Measurements from ENCODE around the gene PSMA2. TPM values are rescaled to one million over a fixed set of nuclear protein-coding genes. Genes with fewer than 3 reads are reported as not detected.
A peak's percentile ranks its signal among the peaks of the same experiment; 100 is the strongest.

PSMA2 gene
- total RNA-seq (2021): 120 and 175 TPM in 2 replicates
- percentile 96 among the genes with signal in this experiment for Bru-seq, nascent RNA
- percentile 96 among the genes with signal in this experiment for BruChase-seq, experiment 1, labeled RNA remaining after a 2-hour chase
- BruChase-seq, experiment 2, labeled RNA remaining after a 6-hour chase: percentile 99 among the genes with signal in this experiment
- long read RNA-seq, transcript PSMA2-203 (9 exons, 1,453 nt): minor isoform, 12 of 1,501 reads
- long read RNA-seq, transcript PSMA2-201 (8 exons, 1,487 nt): major isoform, 1,448 of 1,501 reads
- long read RNA-seq, transcript PSMA2-204 (6 exons, 683 nt): minor isoform, 6 of 1,501 reads
- long read RNA-seq, partial matches to known transcripts: 23 of 1,501 reads
- long read RNA-seq, other reads (novel, unspliced or antisense): 12 of 1,501 reads

DNA sequence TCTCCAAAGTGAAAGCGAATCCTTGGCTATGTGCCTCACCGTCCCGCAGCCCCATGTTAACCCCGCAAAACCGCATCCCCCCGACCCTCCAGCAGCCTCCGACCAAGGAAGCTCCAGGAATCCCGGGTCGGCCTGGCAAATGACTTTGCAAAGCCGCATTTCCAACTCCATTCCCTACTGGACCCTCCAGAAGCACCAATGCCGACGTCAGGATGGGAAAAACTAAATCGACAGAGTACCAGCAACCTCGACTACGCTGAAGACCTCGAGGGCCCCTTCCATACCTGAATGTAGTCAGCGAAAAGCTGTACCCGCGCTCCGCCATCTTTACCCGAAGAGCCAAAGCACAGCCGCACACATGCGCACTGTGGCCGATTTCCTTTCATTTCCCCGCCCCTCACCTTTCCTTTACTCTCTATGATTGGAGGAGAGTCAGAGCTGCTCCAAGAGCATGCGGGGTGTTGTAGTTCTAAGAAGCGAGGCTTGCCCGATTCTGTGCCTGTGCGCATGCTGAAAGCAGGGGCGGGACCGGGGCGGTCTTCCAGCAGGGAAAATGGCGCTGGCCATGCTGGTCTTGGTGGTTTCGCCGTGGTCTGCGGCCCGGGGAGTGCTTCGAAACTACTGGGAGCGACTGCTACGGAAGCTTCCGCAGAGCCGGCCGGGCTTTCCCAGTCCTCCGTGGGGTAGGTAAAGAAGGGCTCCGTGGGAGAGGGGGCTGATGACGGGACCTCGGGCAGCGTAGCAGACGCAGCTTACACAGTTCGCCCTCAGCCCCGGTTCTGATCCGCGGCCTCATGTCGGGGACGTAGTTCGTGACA lies at the start of gene PSMA2, which contains the start of gene MRPL32:
Gene PSMA2 (minus strand): TSS at position 341 of the 818 bp plus-strand sequence. CDS start 16 bp downstream, at position 325.
Gene MRPL32 (plus strand): TSS at position 543 of the 818 bp plus-strand sequence. CDS start 11 bp downstream, at position 554.
- peaks cover 81% of the 10 kb centered on the region for H3K79me2 ChIP-seq (ENCODE audit: low read depth)
- POLR2A ChIA-PET (ENCODE audit: unreplicated experiment): interaction anchor here (0.6 to 1.2 kb wide), 10 partner anchors 18 to 1057 kb away, joined by 3 to 20 read pairs (median 4); partner anchors contain the start of gene MRPS24
- H3K4me2 ChIP-seq: peak within 1 kb of the TSS; percentile 93
- H3K36me3 ChIP-seq (ENCODE audit: low read depth): peaks cover 26% of the 10 kb centered on the region
- intact Hi-C loops (cut with micrococcal nuclease; ENCODE audit: unreplicated experiment): loop anchor here (2.0 kb wide), 2 partner anchors 19 to 43 kb away; partner anchors contain the start of gene C7orf25
- peak; percentile 95 to 99 for DNase-seq
- H3K9me3 ChIP-seq (ENCODE audit: insufficient read depth, low read depth): no peaks in the 10 kb centered on the region
- peak within 1 kb of the TSS; percentile 98 for H2AFZ ChIP-seq
- CTCF ChIA-PET: interaction anchor here (0.5 to 1.1 kb wide), 5 partner anchors 8 to 651 kb away, joined by 3 to 15 read pairs (median 3); partner anchors contain the start of gene STK17A
- 0 out of 2 replicates have a peak, but pooled peaks cover 2% of the 10 kb centered on the region for H3F3A ChIP-seq (ENCODE audit: insufficient read depth, low read depth)
- no peaks in the 10 kb centered on the region for H3K9me2 ChIP-seq (ENCODE audit: insufficient read depth)
- peaks cover 30% of the 10 kb centered on the region for H3K4me1 ChIP-seq (replicated peaks; ENCODE audit: insufficient read depth)
- peaks cover 30% of the 10 kb centered on the region for H4K20me1 ChIP-seq (ENCODE audit: insufficient read depth)
- no peaks in the 10 kb centered on the region for H3K27me3 ChIP-seq (ENCODE audit: insufficient read depth, low read depth)
- H3K4me3 ChIP-seq: peak within 1 kb of the TSS; percentile 81
- TSS peak; percentile 74 for BruUV-seq (replicated peaks)
- peak within 1 kb of the TSS; percentile 63 for H3K27ac ChIP-seq
- TF ChIP-seq EZH2 (IDR thresholded peaks at IDR 0.05; ENCODE audit: low read depth): no peak
- TF ChIP-seq CTCF (conservative IDR thresholded peaks at IDR 0.05): no peak

DNA sequence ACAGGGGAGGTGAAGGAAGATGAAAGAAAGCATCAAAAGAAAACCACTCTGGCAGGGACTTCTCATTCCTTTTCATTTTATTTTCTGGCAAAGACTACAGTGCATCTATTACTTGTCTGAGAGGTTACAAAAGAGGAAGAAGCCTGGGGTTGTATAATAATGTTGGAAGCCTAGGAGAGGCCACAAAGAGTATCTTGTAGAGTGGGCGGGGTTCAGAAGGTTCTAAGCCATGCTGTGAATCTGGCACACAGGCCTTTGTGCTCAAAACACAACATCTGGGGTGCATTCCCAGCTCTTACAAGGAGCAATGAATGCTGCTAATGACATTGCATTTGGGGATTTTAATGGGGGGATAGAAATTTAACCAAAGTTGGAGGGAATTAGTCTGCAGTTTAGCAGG lies 49.6 kb upstream of the PSMA2 start:
- H3K4me3 ChIP-seq: no peak overlapping the region
- H3K36me3 ChIP-seq (ENCODE audit: low read depth): no peaks in the 10 kb centered on the region
- TF ChIP-seq EZH2 (IDR thresholded peaks at IDR 0.05; ENCODE audit: low read depth) (no peak), CTCF (conservative IDR thresholded peaks at IDR 0.05) (no peak)
- H2AFZ ChIP-seq: no peak overlapping the region
- H3K27ac ChIP-seq: no peak overlapping the region
- no peaks in the 10 kb centered on the region for H3K9me3 ChIP-seq (ENCODE audit: insufficient read depth, low read depth)
- H3K4me1 ChIP-seq (replicated peaks; ENCODE audit: insufficient read depth): no peaks in the 10 kb centered on the region
- DNase-seq: no peak
- no peaks in the 10 kb centered on the region for H3F3A ChIP-seq (ENCODE audit: insufficient read depth, low read depth)
- no peaks in the 10 kb centered on the region for H4K20me1 ChIP-seq (ENCODE audit: insufficient read depth)
- H3K79me2 ChIP-seq (ENCODE audit: low read depth): no peaks in the 10 kb centered on the region
- H3K27me3 ChIP-seq (ENCODE audit: insufficient read depth, low read depth): peaks cover 28% of the 10 kb centered on the region
- H3K9me2 ChIP-seq (ENCODE audit: insufficient read depth): no peaks in the 10 kb centered on the region
- CTCF ChIA-PET: interaction anchor here (0.7 kb wide), 1 partner anchor 22 kb away, joined by 5 read pairs; no protein-coding TSS in a partner anchor
- POLR2A ChIA-PET (ENCODE audit: unreplicated experiment): no interaction called here
- BruUV-seq (replicated peaks): no TSS peak
- H3K4me2 ChIP-seq: no peak overlapping the region
- intact Hi-C loops (cut with micrococcal nuclease; ENCODE audit: unreplicated experiment): no loop called here

DNA sequence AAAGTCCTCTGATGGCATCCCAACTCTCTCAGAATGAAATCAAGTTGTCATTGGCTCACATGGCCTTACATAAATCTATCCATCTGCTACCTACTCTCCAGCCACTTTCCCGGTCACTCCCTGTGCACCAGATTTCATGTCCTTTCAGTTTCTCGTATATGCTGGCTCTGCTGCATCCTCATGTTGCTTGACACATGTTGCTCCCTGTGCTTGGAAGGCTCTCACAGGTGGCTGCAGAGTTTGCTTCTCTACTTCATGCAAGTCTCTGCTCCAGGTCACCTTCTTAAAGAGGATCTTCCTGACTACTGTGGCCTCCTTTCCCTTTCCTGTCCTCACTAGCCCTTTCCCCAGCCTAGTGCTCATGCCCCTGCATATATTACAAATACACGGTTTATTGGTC lies 48.5 kb upstream of the PSMA2 start:
- Histone ChIP-seq H3K27me3 (ENCODE audit: insufficient read depth, low read depth) (peaks cover 27% of the 10 kb centered on the region; the same call in 1 of the 2 replicates), H3K36me3 (ENCODE audit: low read depth) (no peaks in the 10 kb centered on the region), H3K79me2 (ENCODE audit: low read depth) (no peaks in the 10 kb centered on the region), H2AFZ (no peak overlapping the region), H3F3A (ENCODE audit: insufficient read depth, low read depth) (no peaks in the 10 kb centered on the region), H3K9me3 (ENCODE audit: insufficient read depth, low read depth) (no peaks in the 10 kb centered on the region), H3K4me2 (no peak overlapping the region), H4K20me1 (ENCODE audit: insufficient read depth) (no peaks in the 10 kb centered on the region), H3K4me1 (replicated peaks; ENCODE audit: insufficient read depth) (no peaks in the 10 kb centered on the region), H3K9me2 (ENCODE audit: insufficient read depth) (no peaks in the 10 kb centered on the region), H3K4me3 (no peak overlapping the region), H3K27ac (no peak overlapping the region)
- CTCF ChIA-PET: no interaction called here
- intact Hi-C loops (cut with micrococcal nuclease; ENCODE audit: unreplicated experiment): no loop called here
- POLR2A ChIA-PET (ENCODE audit: unreplicated experiment): no interaction called here
- TF ChIP-seq CTCF (conservative IDR thresholded peaks at IDR 0.05): no peak
- no peak for TF ChIP-seq EZH2 (IDR thresholded peaks at IDR 0.05; ENCODE audit: low read depth)
- BruUV-seq (replicated peaks): no TSS peak
- no peak for DNase-seq

All from PC-9 (cell line).